ENCODE results near the gene IL33. TPM values are rescaled to one million over a fixed set of nuclear protein-coding genes. Genes with fewer than 3 reads are reported as not detected.

The IL33 gene
- polyA plus RNA-seq, 1 experiment = not detected

GRCh38 chr9:6224393-6225154 lies 9.0 kb downstream of the IL33 start:
- POLR2A ChIA-PET = no interaction called here
- no peaks in the 10 kb centered on the region for H3K36me3 ChIP-seq (ENCODE audit: control insufficient read depth, insufficient read depth, low read length)
- no peak for TF ChIP-seq CTCF (IDR thresholded peaks at IDR 0.05; ENCODE audit: insufficient read depth, low read depth, low read length)
- no peaks in the 10 kb centered on the region; the same call in 1 of the 2 replicates for H3K27me3 ChIP-seq (ENCODE audit: control insufficient read depth, insufficient read depth, low read length)
- no peak for DNase-seq (ENCODE audit: low read depth)
- CTCF ChIA-PET = no interaction called here
- H3K4me3 ChIP-seq (ENCODE audit: low read depth, low read length) = no peak overlapping the region

- DNase-seq (ENCODE audit: low read depth) = no peak
- CTCF ChIA-PET = no interaction called here
Observed at GRCh38 chr9:6226696-6227095, 11.1 kb downstream of the IL33 start.

DNA sequence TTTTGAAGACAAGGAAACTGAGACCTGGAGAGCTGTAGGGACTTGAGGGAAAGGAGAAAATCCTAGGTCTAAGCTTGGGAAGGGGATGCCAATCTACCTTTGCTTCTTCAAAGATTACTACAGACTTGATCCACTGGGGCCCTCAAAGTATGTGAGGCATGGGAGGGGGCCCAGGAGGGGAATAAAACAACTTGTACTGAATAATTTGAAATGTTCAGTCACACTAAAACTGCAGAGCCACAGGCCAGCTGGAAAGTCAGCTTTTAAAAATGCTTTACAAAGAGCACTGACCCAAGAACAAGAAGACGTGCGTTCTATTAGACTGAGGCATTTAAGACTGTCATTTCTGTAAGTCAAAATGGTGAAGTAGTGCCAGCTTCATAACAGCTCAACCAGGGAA lies 13.6 kb downstream of the IL33 start:
- H3K4me3 ChIP-seq (ENCODE audit: low read depth, low read length) = no peak overlapping the region
- no peak for DNase-seq (ENCODE audit: low read depth)
- ChIA-PET POLR2A (no interaction called here), CTCF (no interaction called here)
- H3K27me3 ChIP-seq (ENCODE audit: control insufficient read depth, insufficient read depth, low read length) = no peaks in the 10 kb centered on the region; the same call in 1 of the 2 replicates
- TF ChIP-seq CTCF (IDR thresholded peaks at IDR 0.05; ENCODE audit: insufficient read depth, low read depth, low read length) = no peak
- H3K36me3 ChIP-seq (ENCODE audit: control insufficient read depth, insufficient read depth, low read length) = no peaks in the 10 kb centered on the region

More at GRCh38 chr9:6226696-6227095, 11.1 kb downstream of the IL33 start:
- POLR2A ChIA-PET = no interaction called here
- no peak for TF ChIP-seq CTCF (IDR thresholded peaks at IDR 0.05; ENCODE audit: insufficient read depth, low read depth, low read length)
- no peaks in the 10 kb centered on the region for H3K36me3 ChIP-seq (ENCODE audit: control insufficient read depth, insufficient read depth, low read length)
- no peak overlapping the region for H3K4me3 ChIP-seq (ENCODE audit: low read depth, low read length)
- H3K27me3 ChIP-seq (ENCODE audit: control insufficient read depth, insufficient read depth, low read length) = no peaks in the 10 kb centered on the region; the same call in 1 of the 2 replicates

- Histone ChIP-seq H3K4me3 (ENCODE audit: low read depth, low read length) (no peak overlapping the region), H3K36me3 (ENCODE audit: control insufficient read depth, insufficient read depth, low read length) (no peaks in the 10 kb centered on the region), H3K27me3 (ENCODE audit: control insufficient read depth, insufficient read depth, low read length) (peaks cover 1% of the 10 kb centered on the region; the same call in 1 of the 2 replicates)
- ChIA-PET CTCF (no interaction called here), POLR2A (no interaction called here)
- TF ChIP-seq CTCF (IDR thresholded peaks at IDR 0.05; ENCODE audit: insufficient read depth, low read depth, low read length) = no peak
- no peak for DNase-seq (ENCODE audit: low read depth)
Observed at GRCh38 chr9:6229619-6230018, 14.0 kb downstream of the IL33 start.

DNA sequence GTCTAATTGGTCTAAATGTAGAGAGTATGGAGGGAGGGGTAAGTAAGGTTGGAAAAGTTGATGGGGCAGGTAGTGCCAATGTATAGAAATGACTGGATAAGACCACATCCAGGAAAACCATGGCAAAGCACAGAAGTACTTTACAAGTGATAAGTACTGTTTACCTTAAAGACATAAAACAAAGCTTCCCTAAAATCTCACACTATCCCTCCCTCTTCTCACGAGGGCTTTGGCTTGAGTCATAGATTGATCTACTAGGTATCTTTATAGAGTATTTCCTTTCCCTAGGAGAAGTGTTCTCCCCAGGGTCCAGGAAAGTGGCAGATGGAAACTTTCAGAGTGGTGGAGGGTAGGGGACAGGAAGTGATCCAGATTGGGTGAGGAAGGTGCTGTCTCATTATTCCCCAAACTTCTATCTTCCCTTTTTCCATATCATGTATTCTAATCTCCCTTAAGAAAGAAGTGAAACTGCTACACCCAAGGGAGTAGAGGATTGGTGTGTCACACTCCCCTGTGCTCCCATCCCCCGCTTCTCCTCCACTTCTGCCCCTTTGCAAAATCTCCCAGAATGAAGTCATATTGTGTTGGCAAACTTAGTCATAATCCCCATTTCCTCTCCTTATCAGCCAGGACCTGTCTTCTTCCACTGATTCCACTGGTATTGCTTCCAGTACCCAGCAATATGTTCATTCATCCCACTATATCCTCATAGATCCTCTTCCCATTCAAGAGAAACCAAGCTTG lies 14.6 kb downstream of the IL33 start:
- TF ChIP-seq CTCF (IDR thresholded peaks at IDR 0.05; ENCODE audit: insufficient read depth, low read depth, low read length) = no peak
- CTCF ChIA-PET = no interaction called here
- Histone ChIP-seq H3K36me3 (ENCODE audit: control insufficient read depth, insufficient read depth, low read length) (no peaks in the 10 kb centered on the region), H3K4me3 (ENCODE audit: low read depth, low read length) (no peak overlapping the region), H3K27me3 (ENCODE audit: control insufficient read depth, insufficient read depth, low read length) (peaks cover 1% of the 10 kb centered on the region; the same call in 1 of the 2 replicates)
- DNase-seq (ENCODE audit: low read depth) = no peak
- POLR2A ChIA-PET = no interaction called here
